Measurements from ENCODE around the gene NAXD.
"Not testable (repeated sequence)": the region's sequence is repeated elsewhere in the genome, so short reads cannot be mapped to it uniquely, and the experiment has no call there.

NAXD gene

DNA sequence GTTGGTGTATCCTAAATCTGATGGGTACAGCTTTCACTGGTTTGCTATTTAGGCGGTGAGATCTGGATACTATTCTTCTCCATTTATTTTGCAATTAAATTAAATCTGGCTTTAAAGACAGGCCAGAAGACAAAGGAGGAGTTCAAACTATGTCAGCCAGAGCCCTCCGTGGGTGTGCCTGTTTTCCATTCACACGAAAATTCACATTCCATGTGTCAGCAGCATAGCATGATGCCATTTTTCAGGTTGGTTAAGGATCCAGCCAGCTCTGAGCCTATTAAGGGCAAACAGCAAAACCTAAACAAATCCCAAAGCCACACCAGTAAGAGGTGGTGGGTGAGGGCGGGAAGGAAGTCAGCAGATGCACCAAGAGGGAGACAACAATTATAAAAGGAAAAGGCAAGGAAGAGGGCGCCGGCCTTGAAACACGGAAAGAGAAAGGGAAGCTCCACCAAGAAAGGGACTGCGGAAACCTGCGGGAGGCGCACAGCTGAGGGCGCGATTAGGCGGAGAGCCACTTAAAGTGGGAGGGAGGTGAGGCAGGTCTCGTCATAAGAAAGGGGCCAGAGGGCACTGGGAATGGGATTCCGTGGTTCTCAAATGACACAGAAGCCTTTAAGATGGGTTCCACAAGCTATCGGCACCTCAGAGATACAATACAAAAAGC, 47.6 kb downstream of the NAXD start:
- FAIRE-seq = no peak

DNA sequence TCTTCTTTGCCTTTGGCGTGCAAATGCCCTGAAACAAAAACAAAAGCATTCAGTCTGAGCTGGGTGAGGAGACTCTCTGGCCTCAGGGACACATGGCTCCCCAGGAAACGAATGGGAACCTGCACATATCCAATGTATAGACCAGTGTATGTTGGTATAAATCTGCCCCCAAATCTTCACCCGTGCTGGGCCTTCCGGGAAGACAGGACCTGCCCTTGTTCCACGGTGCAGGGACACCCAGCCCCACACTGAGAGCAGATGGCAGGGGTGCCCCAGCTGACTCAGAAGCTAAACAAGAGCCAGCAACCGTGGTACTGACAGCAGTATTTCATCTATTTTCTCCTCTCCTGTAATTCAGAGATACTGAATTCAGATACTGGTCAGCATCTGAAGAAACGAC, 48.1 kb downstream of the NAXD start:
- DNase-seq (ENCODE audit: low spot score) (no peak), FAIRE-seq (no peak)

More for the DNA sequence above, 47.6 kb downstream of the NAXD start:
- no peak for DNase-seq (ENCODE audit: low spot score)

DNA sequence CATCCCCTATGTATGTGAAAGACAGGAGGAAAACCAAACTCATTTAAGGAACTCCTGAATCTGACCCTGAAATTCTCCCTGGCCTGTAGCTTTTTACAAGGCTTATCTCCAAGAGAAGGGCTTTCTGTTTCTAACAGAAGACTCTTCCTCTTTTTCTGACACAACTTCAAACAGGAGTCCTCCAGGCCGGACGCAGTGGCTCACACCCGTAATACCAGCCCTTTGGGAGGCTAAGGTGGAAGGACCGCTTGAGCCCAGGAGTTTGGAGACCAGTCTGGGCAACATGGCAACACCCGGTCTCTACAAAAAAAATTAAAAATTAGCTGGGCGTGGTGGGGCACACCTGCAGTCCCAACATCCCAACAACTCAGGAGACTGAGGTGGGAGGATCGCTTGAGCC, 48.7 kb downstream of the NAXD start:
- no peak for DNase-seq (ENCODE audit: low spot score)

DNA sequence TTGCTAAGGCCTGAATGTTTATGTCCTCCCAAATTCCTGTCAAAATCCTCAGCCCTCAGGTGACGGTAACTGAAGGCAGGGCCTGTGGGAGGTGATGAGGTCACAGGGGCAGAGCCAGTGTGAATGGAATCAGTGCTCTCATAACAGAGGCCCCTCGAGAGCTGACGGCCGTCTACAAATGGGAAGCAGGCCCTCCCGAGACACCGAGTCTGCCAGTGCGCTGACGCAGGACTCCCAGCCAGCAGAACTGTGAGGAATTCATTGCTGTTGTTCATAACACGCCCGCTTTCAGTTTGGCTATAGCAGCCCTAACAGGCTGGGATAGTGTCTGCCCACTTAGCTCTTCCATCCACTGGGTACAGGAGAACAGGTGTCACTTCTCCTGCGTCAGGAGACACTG, 49.3 kb downstream of the NAXD start:
- DNase-seq (ENCODE audit: low spot score) (no peak), FAIRE-seq (no peak)

More for the DNA sequence above, 48.7 kb downstream of the NAXD start:
- FAIRE-seq = no peak

- DNase-seq (ENCODE audit: low spot score) (no peak), FAIRE-seq (no peak)
Measured at GRCh38 chr13:110665491-110666254, 50.3 kb downstream of the NAXD start.

GRCh38 chr13:110666255-110666533, 50.8 kb downstream of the NAXD start:
- FAIRE-seq = no peak
- DNase-seq (ENCODE audit: low spot score) = no peak

GRCh38 chr13:110669036-110669435, 53.7 kb downstream of the NAXD start:
- no peak for FAIRE-seq
- DNase-seq (ENCODE audit: low spot score) = no peak

GRCh38 chr13:110669814-110670213, 54.5 kb downstream of the NAXD start:
- FAIRE-seq; DNase-seq (ENCODE audit: low spot score): not testable (repeated sequence)

DNA sequence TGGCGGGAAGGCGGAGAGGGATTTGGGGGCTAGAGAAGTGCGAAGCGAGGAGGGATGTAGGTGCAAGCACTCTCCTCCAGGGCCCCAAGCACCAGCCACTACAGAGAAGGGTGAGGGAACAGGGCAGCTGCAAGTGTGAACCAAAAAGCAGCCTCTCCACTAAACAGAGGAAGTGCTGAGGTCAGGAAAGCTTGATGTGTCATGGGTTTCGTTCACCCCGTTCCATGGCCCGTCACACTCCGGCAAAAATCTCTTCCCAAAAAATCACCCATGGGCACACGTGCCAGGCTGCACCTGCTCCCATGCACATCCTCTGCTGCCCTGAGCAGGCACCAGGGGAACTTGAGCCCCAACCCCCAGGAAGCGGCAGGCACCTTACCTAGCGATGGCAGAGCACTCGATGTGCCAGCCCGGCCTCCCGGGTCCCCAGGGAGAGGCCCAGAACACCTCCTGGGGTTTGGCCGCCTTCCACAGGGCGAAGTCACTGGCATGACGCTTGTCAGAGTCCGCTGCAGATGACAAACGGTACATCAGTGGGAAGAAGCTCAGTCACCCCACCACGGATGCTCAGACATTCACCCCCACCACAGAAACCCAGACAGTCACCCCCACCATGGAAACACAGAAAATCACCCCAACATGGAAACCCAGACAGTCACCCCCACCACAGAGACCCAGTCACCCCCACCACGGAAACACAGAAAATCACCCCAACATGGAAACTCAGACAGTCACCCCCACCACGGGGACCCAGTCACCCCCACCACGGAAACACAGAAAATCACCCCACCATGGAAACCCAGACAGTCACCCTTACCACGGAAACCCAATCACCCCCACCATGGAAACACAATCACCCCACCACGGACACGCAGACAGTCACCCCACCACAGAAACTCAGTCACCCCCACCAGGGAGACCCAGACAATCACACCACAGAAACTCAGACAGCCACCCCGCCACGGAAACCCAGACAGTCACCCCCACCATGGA, 61.5 kb downstream of the NAXD start:
- DNase-seq (ENCODE audit: low spot score) = no peak
- FAIRE-seq = no peak

GRCh38 chr13:110677731-110678545, 62.6 kb downstream of the NAXD start:
- FAIRE-seq = no peak
- DNase-seq (ENCODE audit: low spot score) = no peak

DNA sequence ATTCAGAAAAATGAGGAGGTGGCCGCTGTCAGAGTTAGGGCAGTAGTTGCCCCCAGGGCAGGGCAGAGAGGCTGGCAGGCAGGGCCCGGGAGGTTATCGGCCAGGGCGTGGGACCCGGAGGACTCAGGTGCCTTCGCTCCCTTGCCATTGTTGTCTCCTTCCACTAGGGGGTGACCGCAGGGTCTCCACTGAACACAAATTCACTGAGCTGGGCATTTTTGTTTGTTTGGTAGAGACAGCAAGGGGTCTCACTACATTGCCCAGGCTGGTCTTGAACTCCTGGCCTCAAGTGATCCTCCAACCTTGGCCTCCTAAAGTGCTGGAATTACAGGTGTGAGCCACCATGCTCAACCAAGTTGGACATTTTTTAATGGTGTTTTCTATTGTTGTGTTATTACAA, 65.5 kb downstream of the NAXD start:
- DNase-seq (ENCODE audit: low spot score) (peak; percentile 36), FAIRE-seq (no peak)

GRCh38 chr13:110681868-110682550, 66.7 kb downstream of the NAXD start:
- no peak for DNase-seq (ENCODE audit: low spot score)
- no peak for FAIRE-seq

- FAIRE-seq (no peak), DNase-seq (ENCODE audit: low spot score) (no peak)
Measured at GRCh38 chr13:110682746-110683145, 67.4 kb downstream of the NAXD start.

DNA sequence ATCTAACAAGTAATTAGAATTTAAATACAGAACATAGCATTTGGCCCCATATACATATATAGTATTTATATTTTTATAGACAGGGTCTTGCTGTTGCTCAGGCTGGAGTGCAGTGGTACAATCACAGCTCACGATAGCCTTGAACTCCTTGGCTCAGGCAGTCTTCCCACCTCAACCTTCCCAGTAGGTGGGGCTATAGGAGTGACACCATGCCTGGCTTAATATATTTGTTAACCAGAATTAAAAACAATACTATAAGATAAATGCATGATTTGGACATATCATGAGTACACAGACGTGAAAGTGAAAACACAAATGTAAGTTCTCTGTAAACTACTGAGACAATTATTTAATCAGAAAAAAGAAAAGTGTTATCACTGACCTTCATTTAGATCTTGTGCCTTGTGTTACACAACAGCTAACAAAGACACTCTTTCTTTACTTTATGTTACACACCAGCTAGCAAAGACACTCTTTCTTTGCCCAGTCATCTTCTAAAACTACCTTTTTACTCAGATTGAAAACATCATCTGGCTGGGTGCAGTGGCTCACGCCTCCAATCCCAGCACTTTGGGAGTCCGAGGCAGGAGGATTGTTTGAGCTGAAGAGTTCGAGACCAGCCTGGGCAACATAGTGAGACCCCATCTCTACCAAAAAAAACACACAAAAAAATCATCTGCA, 68.0 kb downstream of the NAXD start:
- no peak for FAIRE-seq
- no peak for DNase-seq (ENCODE audit: low spot score)

- no peak for DNase-seq (ENCODE audit: low spot score)
- FAIRE-seq = no peak
Measured at GRCh38 chr13:110683921-110684320, 68.6 kb downstream of the NAXD start.

- FAIRE-seq (no peak), DNase-seq (ENCODE audit: low spot score) (no peak)
Measured at GRCh38 chr13:110684388-110685056, 69.2 kb downstream of the NAXD start.

DNA sequence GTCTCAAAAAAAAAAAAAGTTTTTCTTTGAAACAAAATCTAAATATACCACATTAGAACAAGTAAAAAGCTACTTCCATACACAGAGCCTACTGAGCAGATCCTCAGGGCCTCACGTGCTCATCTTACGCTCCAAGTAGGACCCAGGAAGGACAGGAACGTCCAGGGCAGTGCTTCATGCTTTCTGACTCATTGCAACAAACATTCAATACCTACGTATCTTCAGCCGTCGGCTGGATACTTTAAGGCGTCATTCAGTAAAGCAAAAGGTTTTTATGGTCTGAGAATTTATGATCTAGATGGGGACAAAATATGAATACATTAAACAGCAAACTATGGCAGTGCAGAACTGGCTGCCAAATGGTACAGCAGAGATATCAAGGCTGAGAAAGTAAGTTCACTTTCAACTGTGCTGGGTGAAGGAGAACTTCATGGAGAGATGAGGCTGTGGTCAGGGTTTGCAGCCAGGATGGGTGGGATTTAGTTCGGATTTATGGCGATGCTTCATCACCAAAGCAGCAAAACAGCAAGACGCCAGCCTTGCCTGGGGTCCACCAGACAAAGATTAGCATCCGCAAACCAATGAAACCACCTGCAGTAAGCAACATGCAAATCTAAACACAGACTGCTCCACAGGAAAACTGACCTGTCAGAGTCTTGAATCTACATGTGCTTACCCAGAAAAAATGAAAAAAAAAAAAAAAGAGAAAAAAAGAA, 70.1 kb downstream of the NAXD start:
- no peak for FAIRE-seq
- DNase-seq (ENCODE audit: low spot score) = no peak

GRCh38 chr13:110687736-110688135, 72.4 kb downstream of the NAXD start:
- FAIRE-seq = no peak

DNA sequence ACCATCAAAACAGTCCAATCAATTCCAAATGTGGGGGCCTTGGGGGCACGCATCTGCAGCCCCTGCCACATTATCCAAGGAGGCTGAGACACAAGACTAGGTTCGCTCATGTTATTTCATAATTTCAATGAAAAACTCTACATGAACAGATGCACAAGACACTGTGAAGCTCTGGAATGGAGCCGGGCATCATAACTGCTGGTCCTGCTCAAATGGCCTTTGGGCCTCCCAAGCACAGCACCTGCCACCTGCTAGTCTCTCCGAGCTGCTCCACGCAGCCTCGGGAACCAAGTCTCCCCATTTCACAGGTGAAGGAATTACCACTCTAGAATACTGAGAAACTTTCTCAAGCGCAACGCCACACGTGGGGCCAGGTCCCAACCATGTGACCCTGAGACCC, 73.7 kb downstream of the NAXD start:
- FAIRE-seq (no peak), DNase-seq (ENCODE audit: low spot score) (no peak)

More at GRCh38 chr13:110687736-110688135, 72.4 kb downstream of the NAXD start:
- no peak for DNase-seq (ENCODE audit: low spot score)

Data from urothelium cell line (cell line).